DMS53 (cell line): ENCODE data around the gene PPP3R1.

Source experiments
- DNase-seq: peaks from one replicate; lab custom pipeline; 2025; lab: John Stamatoyannopoulos, UW

Gene PPP3R1

GRCh38 chr2:68151037-68151436 is 101.3 kb downstream of the PPP3R1 start:
- no peak for DNase-seq

GRCh38 chr2:68141875-68142274 is 110.5 kb downstream of the PPP3R1 start:
- DNase-seq, result no peak

GRCh38 chr2:68135448-68136320 is 116.6 kb downstream of the PPP3R1 start:
- DNase-seq, result no peak

- no peak for DNase-seq
Observed at GRCh38 chr2:68134554-68134953, 117.8 kb downstream of the PPP3R1 start.

- DNase-seq, result no peak
Observed at GRCh38 chr2:68134120-68134519, 118.2 kb downstream of the PPP3R1 start.
